ENCODE measurements around the gene GPX3. TPM values are rescaled to one million over a fixed set of nuclear protein-coding genes. Genes with fewer than 3 reads are reported as not detected.
A peak's percentile ranks its signal among the peaks of the same experiment; 100 is the strongest.

Gene GPX3
- total and polyA plus RNA-seq, 3 donors from 2014 or later: 119 to 224 (median 216) TPM

DNA sequence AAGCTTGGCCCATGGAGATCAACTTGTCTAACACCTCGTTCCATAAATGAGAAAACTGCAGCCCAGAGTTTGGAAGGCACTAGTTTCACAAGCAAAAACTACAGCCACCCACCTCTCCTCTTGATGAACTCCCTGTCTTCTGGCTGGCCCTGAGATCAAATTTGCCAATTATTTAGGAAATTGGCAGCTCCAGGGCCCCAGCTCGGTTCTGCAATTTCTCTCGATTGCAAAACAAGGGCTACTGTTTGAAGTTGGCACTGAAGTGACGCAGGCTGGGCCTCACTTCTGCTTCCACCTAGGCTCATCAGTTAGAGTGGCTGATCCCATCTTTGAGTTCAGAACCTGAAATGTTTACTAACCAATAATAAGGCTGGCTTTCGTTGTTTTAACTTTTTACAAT lies 3.7 kb upstream of the GPX3 start:
- 78 to 84% methylated on average over 5 of the region's 5 CpGs for WGBS, 2 donors
- H3K4me1 ChIP-seq: peaks cover 13% of the 10 kb centered on the region
- TF ChIP-seq, protein P1, sequence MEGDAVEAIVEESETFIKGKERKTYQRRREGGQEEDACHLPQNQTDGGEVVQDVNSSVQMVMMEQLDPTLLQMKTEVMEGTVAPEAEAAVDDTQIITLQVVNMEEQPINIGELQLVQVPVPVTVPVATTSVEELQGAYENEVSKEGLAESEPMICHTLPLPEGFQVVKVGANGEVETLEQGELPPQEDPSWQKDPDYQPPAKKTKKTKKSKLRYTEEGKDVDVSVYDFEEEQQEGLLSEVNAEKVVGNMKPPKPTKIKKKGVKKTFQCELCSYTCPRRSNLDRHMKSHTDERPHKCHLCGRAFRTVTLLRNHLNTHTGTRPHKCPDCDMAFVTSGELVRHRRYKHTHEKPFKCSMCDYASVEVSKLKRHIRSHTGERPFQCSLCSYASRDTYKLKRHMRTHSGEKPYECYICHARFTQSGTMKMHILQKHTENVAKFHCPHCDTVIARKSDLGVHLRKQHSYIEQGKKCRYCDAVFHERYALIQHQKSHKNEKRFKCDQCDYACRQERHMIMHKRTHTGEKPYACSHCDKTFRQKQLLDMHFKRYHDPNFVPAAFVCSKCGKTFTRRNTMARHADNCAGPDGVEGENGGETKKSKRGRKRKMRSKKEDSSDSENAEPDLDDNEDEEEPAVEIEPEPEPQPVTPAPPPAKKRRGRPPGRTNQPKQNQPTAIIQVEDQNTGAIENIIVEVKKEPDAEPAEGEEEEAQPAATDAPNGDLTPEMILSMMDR (IDR thresholded peaks at IDR 0.05): no peak
- no peak for TF ChIP-seq POLR2A (IDR thresholded peaks at IDR 0.05)
- no peak overlapping the region for H3K4me3 ChIP-seq
- H3K9me3 ChIP-seq: no peaks in the 10 kb centered on the region
- no peaks in the 10 kb centered on the region for H3K36me3 ChIP-seq (ENCODE audit: low read depth, missing control alignments)
- H3K27me3 ChIP-seq: no peaks in the 10 kb centered on the region
- no peak overlapping the region for H3K27ac ChIP-seq
- intact Hi-C loops (cut with DNase I; ENCODE audit: low total_unique reads): no loop called here
- DNase-seq: no peak

DNA sequence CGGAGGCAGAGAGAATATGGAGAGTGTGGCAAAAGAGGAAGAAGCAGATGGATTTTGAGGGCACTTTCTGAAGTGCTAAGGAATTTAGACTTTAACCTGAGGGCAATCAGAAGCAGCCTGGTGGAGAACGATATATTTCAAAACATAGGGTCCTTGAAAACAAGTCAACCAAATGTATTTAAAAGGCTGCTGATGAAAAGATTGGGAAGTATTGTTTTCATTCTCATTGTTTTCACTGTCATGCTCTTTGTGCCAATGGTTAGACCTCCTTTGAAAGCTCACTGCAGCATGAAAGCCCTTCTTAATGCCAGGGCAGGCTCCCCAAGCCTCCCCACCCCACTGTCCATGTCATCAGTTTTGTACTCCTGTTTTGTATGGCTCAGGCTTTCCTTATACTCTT lies 2.5 kb upstream of the GPX3 start:
- Histone ChIP-seq H3K36me3 (ENCODE audit: low read depth, missing control alignments) (no peaks in the 10 kb centered on the region), H3K27me3 (no peaks in the 10 kb centered on the region), H3K27ac (no peak overlapping the region), H3K4me1 (peaks cover 21% of the 10 kb centered on the region), H3K9me3 (no peaks in the 10 kb centered on the region), H3K4me3 (no peak overlapping the region)
- intact Hi-C loops (cut with DNase I; ENCODE audit: low total_unique reads): no loop called here
- TF ChIP-seq, protein P1 (IDR thresholded peaks at IDR 0.05): no peak
- no peak for TF ChIP-seq POLR2A (IDR thresholded peaks at IDR 0.05)
- DNase-seq: no peak
- WGBS, 2 donors: 87 to 93% methylated on average over 2 of the region's 2 CpGs

DNA sequence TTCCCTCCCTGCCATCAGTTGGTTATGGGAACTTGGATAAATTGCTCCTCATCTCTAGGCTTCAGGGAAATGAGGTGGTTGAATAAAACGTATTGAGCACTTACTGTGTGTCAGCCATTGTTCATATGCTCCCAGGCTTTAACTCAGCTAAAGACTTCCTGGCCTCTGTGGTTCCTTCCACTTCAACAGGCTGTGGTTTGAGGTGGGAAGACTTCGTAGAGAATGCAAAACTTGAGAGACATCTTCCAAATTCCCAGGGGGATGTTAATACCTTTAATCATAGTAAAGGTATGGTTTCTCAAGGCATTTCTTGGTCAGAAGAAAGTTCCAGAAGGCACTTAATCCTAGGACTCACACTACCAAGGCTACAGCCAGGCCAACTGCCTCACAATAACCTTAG lies 1.5 kb upstream of the GPX3 start:
- Histone ChIP-seq H3K4me3 (no peak overlapping the region), H3K27ac (no peak overlapping the region), H3K4me1 (peaks cover 31% of the 10 kb centered on the region), H3K36me3 (ENCODE audit: low read depth, missing control alignments) (no peaks in the 10 kb centered on the region), H3K27me3 (no peaks in the 10 kb centered on the region), H3K9me3 (no peaks in the 10 kb centered on the region)
- intact Hi-C loops (cut with DNase I; ENCODE audit: low total_unique reads): no loop called here
- WGBS, 2 donors: 94 to 97% methylated on average over 2 of the region's 2 CpGs
- TF ChIP-seq, protein P1 (IDR thresholded peaks at IDR 0.05): no peak
- no peak for TF ChIP-seq POLR2A (IDR thresholded peaks at IDR 0.05)
- DNase-seq: no peak

DNA sequence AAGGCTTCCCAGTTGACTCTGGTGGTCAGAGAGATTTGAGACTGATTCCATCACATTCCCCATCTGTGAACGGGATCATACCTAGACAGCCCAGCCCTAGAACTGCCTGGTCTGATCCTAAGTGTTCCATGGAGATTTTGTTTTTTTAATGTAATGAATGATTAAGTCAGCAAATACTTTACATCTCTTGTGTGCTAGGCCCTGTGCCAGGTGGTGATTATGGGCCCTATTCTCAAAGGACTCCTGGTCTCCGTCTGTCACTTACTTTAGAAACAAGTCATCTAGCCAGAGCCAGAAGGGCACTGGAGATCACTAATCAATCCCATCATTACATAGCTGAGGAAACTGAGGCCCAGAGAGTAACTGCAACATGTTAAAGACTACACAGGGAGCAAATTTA lies 1.1 kb upstream of the GPX3 start:
- peaks cover 35% of the 10 kb centered on the region for H3K4me1 ChIP-seq
- H3K27ac ChIP-seq: no peak overlapping the region
- H3K36me3 ChIP-seq (ENCODE audit: low read depth, missing control alignments): no peaks in the 10 kb centered on the region
- WGBS, 2 donors: 82 to 87% methylated on average over 2 of the region's 2 CpGs
- TF ChIP-seq, protein P1 (IDR thresholded peaks at IDR 0.05): no peak
- TF ChIP-seq POLR2A (IDR thresholded peaks at IDR 0.05): no peak
- no peaks in the 10 kb centered on the region for H3K27me3 ChIP-seq
- no peak overlapping the region for H3K4me3 ChIP-seq
- DNase-seq: no peak
- H3K9me3 ChIP-seq: no peaks in the 10 kb centered on the region
- intact Hi-C loops (cut with DNase I; ENCODE audit: low total_unique reads): no loop called here

DNA sequence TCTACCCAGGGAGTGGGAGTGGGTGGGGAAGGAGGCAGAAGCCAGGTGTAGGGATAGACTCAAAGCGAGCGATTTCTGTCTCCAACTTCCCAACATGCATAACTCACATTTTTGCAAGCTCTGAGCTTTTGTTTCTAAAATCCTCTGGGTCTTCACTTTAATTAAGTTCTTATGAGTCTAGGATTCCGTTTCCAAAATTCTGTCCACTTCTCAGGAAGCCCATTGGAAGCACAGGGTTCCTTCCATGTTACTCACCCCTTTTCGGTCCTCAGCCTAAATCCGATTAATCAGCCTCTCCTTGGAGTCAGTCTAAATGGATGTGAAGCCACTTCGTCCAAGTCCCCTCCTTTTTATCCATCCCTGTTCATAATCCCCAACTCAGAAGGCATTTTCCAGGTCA lies 1.4 kb downstream of the GPX3 start:
- H3K4me1 ChIP-seq: peaks cover 49% of the 10 kb centered on the region
- H3K27me3 ChIP-seq: no peaks in the 10 kb centered on the region
- no peaks in the 10 kb centered on the region for H3K9me3 ChIP-seq
- peak overlapping the region; percentile 75 to 85 for H3K27ac ChIP-seq
- no peak for DNase-seq
- WGBS, 2 donors: 61 to 85% methylated on average over 6 of the region's 6 CpGs
- intact Hi-C loops (cut with DNase I; ENCODE audit: low total_unique reads): no loop called here
- H3K36me3 ChIP-seq (ENCODE audit: low read depth, missing control alignments): no peaks in the 10 kb centered on the region
- H3K4me3 ChIP-seq: peak overlapping the region; percentile 70 to 76
- no peak for TF ChIP-seq POLR2A (IDR thresholded peaks at IDR 0.05)
- TF ChIP-seq, protein P1 (IDR thresholded peaks at IDR 0.05): no peak

Measured in testis (tissue), 3 donors.